Skin of body (tissue), 2 donors: ENCODE measurements around the gene RAB3C. TPM values are rescaled to one million over a fixed set of nuclear protein-coding genes. Genes with fewer than 3 reads are reported as not detected.

Source experiments
- DNase-seq: peaks from one replicate; lab custom pipeline; 2025; lab: John Stamatoyannopoulos, UW
- total RNA-seq: library from RNA; depleted of rRNA; stranded (reverse); fragments of >200 nt; gene quantifications from one replicate; pipeline ENCODE4 v1.2.3, GENCODE V29; 2014

The RAB3C gene
- total RNA-seq, 1 donor from 2014 or later, result 0.20 TPM

DNA sequence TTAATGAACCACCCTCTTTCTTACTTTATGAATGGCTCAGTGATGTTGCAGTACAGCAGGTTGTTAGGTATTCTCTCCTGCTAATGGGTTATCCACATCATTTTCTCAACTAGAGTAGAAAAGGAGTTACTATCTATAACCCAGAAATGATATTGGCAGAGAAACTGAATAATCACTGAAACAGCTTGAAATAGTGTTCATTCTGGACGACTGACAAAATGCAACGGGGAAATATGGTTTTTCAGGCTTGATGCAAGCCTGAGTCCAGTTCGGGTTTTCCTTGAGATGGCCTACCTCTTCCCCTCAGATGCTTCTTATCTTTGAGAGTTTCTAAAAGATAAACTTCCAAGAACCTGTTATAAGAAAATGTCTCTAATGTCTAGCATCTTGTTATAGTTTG is 187.3 kb downstream of the RAB3C start:
- DNase-seq, result no peak

DNA sequence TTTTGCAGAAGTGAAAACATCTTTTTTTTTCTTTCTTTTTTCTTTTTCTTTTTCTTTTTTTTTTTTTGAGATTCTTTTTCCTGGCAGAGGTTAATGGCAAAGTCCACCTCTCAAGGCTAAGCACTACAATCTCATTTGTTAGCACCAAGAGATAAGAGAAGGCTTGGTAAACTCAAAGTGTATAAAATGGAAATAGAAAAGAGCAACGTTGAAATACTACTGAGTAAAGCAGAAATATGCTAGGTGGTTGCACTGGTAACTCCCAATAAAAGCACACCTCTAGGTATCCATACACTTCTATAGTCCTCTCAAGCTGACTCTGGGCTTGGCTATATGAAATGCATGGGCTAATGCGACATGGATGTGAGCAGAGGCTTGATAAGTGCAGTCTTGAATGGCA is 188.9 kb downstream of the RAB3C start:
- no peak for DNase-seq

GRCh38 chr5:58773744-58774441 is 191.0 kb downstream of the RAB3C start:
- no peak for DNase-seq

DNA sequence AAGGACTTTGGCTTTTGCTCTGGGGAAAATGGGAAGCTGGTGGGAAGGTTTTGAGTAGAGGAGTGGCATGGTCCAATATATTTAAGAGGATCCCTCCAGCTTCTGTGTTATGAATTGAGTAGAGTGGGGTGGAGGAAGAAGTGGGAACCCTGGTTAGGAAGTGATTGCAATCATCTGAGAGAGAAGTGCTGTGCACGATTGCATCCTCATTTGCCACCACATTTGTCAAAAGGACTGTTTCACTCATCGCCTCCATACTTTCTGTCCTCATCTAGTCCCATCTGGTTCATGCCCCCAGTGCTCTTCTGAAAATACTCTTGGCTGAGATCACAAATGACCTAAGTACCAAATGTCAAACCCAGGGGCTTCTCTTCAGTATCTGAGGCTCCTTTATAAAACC is 192.1 kb downstream of the RAB3C start:
- DNase-seq, result no peak

DNA sequence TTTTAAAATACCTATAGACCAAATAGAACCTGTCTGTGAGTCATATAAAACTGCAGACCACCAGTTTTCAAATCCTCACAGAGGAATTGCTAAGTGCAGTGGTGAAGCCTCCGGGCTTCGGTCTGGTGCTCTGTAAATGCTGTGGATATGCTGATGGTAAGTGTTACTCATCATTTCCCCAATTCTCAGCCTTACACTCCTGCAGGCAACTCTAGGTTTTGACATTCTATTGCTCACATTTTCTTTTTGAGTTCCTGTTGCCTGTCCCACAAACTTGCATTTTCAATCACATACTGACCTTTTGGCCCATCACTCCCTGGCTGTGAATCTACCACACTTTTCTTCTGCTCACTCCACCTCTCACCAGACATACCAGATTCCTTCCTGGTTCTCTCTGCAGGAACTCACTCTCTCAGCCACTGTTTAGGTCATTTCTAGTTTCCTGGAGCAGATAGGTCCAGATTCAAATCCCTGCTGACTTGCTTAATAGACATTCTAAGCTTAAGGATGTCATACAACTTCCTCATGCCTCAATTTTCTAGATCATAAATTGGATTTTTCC is 192.9 kb downstream of the RAB3C start:
- no peak for DNase-seq

DNA sequence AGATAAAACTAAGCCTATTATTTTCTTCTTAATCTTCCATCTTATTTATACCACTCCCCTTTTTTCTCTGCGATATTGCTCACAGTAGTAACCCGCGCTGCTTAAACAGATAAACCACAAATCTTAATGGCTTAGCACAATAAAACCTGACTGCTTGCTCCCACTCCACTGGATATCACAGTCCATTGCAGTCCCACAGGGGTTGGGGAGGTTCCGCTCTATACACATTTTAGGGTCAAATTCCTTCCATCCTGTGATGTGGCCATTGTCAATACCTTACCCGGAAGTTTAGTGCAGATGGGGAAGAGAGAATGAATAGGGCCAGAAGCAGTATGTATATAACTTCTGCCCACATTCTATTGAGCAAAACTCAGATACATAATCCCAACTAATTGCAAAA is 193.7 kb downstream of the RAB3C start:
- no peak for DNase-seq

DNA sequence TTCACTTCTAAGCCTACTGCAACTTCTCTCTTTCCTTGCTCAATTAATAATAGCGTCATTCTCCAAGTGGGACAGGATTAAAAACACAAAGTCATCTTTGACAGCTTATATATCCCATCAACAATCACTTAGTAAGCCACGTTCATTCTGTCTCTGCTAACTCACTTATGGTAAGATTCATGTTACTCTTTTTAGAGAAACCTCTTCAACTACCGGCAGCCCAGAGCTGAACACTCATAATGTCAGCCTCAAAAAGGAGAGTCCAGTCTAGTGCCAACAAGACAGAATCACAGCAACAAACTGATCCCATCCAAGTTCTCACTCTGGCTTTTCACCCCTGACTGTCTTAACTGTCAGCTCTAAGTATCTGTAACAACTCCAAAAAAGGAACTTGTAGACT is 196.0 kb downstream of the RAB3C start:
- no peak for DNase-seq

GRCh38 chr5:58786035-58786434 is 203.2 kb downstream of the RAB3C start:
- DNase-seq, result no peak

DNA sequence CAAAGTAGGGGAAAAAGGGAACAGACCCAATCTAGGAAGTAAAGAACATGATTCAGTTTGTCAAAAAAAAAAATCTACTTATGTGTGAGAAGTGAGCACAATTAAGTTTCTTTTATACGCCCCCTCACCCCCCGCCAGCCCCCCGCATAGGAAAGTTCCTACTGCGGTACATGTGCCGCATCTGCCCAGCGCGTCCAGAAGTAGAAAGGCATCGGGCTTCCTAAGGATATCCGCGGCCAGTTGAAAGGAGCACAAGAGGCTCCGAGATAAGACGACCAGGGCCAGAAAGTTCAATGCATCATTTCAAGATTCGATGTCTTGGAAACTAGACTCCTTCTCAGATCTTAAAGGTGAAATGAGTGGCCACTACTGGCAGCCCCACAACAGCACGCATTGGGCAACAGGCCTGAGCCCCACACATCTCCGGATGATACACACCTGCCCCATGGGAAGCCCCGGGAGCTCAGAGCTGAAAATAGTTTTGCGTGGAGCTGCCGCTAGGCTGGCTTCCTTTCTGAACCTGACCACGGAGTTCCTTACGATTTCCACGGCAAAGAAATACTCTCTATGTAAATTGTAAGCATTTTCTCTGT is 203.9 kb downstream of the RAB3C start:
- DNase-seq, result no peak

DNA sequence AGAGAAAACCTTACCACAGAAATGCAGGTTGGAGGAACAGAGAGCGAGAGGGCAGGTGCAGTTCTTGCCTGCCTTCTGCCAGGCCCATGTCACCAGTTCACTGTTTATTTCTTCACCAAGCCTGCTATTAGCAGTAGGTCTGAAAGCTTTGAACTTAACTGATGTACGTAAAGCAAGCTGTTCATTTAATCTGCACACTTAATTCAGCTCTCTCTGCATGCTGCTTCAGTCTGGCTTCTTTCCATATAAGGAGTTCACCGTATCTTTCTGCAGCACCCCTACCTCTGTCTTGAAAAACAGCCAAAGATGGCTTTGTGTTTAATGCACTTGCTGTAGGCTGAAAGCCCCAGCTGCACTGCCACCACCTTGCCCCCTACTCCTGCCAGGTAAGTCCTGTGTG is 205.1 kb downstream of the RAB3C start:
- no peak for DNase-seq

- DNase-seq, result no peak
Measured at GRCh38 chr5:58793888-58794657, 211.2 kb downstream of the RAB3C start.

DNA sequence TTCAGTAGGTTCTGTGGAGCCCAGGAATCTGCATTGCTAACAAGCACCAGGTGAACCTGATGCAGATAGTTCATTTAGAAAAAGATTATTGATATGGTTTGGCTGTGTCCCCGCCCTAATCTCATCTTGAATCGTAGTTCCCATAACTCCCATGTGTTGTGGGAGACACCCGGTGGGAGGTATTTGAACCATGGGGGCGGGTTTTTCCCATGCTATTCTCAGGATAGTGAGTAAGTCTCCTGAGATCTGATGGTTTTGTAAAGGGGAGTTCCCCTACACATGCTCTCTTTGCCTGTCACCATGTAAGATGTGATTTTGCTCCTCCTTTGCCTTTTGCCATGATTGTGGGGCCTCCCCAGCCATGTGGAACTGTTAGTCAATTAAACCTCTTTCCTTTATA is 212.0 kb downstream of the RAB3C start:
- no peak for DNase-seq

DNA sequence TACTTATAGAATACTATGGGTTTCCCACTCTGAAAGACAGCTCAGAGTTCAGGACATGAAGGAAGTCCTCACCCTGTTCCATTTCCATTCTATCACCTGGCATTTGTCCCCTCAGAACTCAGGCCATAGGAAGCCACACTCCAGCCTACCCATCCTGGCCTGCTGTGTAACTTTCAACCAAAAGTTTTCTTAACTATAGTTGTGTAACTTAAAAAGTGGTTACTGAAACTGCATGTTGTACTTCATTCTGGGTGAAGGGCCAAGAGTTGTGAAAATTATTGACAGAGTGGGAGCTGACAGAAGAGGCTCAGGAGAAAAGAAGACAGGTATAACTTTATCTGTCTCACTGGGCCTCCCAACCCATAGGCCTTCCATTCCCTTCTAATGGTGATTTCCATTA is 212.5 kb downstream of the RAB3C start:
- DNase-seq, result no peak

- DNase-seq, result no peak
Measured at GRCh38 chr5:58797021-58797420, 214.1 kb downstream of the RAB3C start.

DNA sequence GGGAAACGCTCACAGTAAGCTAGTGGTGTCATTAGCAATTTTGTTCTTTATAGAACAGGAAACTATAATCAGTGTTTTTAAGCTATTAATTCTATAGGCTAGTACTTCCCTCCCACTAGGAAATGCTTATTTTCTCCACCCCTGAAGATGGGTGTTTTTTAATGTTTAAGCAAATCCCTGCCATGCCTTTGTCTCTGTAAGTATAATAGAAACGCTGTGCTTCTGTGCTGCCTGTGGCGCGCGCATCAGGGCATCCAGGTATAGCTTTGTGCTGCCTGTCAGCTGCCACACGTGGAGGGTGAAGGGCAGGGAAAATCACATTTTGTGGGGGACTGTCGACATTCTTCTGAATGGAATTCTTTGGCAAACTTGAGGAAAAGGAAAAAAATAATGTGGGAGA is 217.5 kb downstream of the RAB3C start:
- no peak for DNase-seq

- no peak for DNase-seq
Measured at GRCh38 chr5:58800861-58801540, 218.1 kb downstream of the RAB3C start.

- DNase-seq, result no peak
Measured at GRCh38 chr5:58803056-58803455, 220.2 kb downstream of the RAB3C start.

DNA sequence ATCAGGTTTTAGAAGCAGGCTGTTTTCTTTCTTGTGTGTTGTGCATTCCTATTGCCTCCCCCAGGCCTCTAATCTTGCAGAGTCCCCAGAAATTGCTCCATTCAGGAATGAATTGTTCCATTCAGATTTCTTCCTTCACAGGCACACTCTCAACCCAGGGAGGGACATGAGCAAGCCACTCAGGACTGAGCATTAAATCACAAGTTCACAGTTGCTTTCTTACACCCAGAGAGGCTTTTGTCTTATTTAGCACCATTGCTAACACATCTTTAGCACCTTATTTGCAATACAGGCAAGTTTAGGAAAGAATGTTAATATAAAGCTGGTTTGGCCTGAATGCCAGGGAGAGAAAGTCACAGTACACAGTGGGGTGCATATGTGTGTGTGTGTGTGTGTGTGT is 221.4 kb downstream of the RAB3C start:
- DNase-seq, result no peak

- no peak for DNase-seq
Measured at GRCh38 chr5:58810086-58810485, 227.2 kb downstream of the RAB3C start.

DNA sequence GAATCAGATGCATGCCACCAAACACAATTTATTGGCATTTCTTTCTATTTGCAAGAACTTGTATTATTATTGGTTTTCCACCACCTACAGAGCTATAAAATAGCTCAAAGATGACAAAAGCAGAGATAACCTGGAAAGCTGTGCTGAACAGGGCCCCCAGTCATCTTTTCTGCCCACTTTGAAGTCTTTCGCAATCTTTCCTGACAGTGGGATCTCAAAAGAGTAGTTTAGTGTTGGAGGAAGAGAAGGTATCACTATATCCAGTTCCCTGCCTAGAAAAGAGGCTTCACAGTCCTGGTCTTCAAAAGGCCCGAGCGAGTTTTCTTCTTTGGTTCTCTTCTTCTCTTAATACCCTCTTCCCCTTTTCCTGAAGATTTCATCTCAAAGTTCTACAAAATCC is 231.0 kb downstream of the RAB3C start:
- no peak for DNase-seq

- DNase-seq, result no peak
Measured at GRCh38 chr5:58816181-58816731, 233.4 kb downstream of the RAB3C start.

DNA sequence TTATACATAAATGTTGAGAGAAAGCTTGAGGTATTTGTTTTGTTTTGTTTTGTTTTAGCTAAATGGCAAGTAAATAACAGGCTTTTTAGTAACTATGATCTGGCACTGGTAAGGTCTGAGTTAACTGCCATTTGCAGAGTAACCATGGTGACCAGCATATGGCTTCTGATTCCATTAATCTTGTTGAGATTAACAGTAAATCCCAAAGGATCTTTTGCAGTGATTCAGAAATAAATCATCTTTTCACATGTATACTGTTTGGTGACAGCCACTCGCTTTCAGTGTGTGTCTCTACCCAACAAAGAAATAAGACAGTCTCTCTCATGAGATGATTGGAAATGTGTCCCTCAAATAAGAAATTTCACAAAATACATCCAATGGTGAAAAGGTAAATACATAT is 235.6 kb downstream of the RAB3C start:
- peak; percentile 35 for DNase-seq
